GM19238 (cell line): Measurements from ENCODE around the gene ALK.
"Not testable (repeated sequence)": the region's sequence is repeated elsewhere in the genome, so short reads cannot be mapped to it uniquely, and the experiment has no call there.

Source experiments
- DNase-seq: peaks from one replicate; pipeline ENCODE4 v3.0.0; 2011; ENCODE audit warnings: low spot score; ENCODE audit not compliant: insufficient read length

Gene ALK

DNA sequence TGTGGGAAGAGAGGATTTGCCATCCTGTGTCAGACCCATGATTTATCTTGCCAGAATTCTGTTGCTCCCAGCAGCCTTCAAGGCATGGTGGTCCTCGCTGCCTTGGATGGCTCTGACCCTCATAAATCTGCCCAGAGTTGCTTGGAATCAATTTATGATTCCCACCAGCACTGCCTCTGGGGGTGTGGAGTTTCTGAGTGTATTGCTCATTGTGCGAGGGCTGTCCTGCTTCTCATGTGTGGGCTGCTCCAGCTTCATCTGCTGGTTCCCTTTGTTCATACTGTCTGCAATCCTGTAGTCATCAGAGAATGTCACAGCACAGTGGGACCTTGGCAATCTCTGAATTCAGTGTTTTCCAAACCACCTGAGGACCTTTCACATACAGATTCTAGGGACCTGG is 666.4 kb downstream of the ALK start:
- DNase-seq, result no peak

DNA sequence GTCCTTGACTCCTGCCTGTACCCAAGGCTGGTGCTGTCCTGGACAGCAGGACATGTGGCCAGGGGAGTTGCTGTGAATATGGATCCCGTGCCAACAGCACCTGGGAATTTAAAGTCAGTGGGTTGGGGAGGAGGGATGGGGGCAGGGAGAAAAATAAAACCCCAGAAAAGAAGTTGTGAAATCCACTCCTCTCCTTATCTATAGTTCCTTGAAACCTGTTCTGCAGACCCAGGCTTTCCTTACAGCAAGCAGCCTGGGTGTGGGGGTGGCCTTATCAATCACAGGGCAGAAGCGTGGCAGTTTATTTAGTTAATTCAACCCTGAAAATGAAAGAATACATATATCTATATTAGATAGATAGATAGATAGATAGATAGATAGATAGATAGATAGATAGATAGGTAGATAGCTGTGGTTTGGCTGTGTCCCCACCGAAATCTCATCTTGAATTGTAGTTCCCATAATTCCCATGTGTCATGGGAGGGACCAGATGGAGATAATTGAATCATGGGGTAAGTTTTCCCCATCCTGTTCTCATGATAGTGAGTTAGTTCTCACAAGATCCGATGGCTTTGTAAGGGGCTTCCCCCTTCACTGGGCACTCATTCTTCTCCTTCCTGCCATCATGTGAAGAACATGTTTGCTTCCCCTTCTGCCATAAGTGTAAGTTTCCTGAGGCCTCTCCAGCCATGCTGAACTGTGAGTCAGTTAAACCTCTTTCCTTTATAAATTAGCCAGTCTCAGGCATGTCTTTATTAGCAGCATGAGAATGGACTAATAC is 667.7 kb downstream of the ALK start:
- not testable (repeated sequence) for DNase-seq

DNA sequence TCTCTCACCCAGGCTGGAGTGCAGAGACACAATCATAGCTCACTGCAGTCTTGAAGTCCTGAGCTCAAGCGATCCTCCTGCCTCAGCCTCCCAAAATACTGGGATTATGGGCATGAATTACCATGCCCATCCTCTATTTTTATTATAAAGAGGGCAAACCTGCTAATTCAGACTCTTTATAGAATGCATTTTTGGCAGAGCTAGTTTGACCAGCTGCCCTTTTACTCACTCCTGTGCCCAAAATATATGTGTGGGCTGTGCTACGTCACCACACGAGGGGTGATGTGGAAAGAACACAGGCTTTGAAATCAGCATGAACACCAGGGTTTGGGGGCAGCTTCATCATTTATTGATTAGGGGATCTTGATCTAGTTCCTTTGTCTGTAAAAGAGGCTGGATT is 668.4 kb downstream of the ALK start:
- no peak for DNase-seq

DNA sequence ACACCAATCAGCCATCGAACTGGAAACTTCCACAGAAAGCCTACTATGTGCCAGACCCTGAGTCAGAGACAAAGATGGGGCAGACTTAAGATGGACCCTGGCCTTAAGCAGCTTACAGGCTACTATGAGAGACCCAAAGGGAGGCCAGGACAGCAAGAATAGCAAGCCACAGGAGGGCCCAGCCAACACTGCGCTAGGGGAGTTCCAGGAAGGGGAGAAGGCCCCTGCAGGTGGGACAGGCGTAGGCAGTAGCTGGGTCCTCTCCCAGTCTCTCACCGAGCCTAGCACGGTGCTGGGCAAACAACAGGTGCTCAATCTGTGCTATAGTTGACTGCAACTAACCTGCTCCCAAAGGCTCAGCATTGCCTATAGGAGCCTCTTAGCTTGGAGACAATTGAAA is 670.0 kb downstream of the ALK start:
- DNase-seq, result no peak

DNA sequence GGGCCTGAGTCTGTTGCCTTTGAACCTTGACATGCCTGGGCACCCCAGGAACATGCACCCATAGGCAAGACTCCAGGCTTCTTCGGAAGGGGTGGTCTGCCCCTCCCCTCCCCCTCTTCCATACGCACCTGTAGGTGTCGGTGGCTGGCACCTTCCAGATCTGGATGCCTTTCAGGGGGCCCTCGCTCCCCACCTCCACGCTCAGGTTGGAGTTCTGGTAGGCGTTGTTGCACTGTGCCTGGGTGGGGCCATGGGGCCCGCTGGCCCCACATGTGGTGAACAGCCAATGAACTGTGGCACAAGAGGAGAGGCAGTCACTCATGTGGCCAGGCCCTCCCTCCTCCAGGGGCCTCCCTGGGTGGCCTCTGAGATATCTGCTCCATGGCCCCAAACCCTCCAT is 670.4 kb downstream of the ALK start:
- no peak for DNase-seq

DNA sequence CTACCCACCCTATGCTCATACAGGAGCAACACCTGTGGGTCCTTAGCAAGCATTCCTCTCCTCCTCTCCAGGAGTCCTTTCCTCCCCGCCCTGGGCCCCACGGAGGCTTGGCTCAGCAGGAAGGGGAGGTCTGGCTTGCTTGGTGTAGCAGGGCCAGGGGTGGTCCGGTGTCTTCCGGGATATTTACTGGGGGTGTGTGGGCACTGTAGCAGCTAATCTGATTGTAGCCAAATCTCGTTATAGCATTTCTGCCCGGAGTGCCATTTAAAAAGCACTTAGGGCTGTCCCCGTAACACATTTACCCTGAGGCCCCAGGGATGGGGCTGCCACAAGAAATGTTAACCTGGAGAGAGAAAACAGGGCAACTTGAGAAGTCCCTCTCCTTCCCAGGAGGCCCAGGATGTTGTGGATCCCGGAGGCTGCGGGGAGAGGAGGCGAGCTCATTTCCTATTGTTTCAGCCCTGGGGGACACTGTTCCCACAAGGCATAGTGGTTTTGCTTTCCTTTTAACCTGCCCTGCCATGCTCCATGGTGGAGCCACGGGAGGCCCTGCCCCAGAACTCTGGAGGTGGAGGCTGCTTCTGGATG is 671.6 kb downstream of the ALK start:
- no peak for DNase-seq

DNA sequence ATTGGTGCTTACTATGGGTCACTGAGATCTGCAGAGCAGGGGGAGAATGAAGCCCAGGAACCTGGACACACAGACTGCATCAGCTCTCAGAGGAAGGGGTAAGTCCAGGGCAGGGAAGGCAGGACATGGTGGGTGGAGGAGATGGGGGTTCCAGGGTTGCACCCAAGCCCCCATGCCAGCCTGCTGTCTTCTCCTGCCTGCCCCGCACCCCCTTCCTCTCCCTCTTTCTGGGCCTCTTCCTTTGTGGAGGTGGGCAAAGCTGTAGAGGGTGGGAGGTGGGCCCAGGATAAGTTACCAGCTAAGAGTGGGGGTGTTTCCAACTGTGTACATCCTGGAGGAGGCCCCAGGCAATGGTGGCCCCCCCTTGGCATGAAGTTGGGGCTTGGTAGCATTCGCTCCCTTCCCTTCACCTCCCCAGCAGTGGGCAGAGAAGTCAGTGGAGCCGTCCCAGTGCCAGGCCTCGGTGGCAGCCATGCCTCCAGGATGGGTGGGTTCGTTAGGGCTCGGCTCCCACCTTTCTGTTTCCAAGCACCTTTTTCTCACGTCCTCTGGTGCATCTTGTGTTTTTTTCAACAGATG is 674.0 kb downstream of the ALK start:
- no peak for DNase-seq

DNA sequence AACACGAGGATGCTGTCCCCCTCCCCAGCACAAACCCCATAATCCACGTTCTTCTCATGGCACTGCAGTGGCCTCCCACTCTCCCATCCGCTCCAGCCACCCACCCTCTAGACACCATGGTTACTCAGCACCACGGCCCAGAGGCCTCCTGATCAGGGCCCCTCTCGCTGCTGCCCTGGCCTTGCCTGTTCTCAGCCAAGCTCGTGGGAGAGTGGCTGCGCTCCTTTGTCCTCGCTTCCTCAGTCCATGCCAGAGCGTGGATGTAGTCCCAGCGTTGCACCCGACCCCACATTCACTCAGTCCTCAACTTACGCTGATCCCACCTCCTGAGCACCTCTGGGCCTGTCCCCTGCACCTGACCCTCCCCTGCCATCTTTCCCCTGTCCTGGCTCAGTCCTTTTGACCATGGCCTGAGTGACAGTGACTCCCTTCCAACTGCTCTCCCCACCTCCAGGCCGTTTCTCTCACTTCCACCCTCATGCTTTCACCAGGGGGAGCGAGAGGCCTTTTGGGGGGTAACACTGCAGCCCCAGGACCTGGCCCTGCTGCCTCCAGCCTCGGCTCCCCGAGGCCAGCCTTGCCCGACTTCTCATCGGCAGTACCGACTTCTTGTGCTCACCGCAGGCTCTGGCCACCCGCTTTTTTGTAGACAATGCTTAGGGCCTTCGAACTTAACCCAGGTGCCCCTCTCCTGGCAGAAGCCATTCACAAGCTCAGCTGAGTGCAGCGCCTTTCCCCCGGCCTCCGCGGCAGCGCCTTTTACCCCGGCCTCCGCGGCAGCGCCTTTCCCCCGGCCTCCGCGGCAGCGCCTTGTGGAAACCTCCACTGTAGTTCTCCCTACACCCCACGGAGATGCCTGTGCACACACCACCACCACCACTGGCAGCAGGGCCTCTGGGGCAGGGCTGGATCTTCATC is 674.7 kb downstream of the ALK start:
- DNase-seq, result no peak

DNA sequence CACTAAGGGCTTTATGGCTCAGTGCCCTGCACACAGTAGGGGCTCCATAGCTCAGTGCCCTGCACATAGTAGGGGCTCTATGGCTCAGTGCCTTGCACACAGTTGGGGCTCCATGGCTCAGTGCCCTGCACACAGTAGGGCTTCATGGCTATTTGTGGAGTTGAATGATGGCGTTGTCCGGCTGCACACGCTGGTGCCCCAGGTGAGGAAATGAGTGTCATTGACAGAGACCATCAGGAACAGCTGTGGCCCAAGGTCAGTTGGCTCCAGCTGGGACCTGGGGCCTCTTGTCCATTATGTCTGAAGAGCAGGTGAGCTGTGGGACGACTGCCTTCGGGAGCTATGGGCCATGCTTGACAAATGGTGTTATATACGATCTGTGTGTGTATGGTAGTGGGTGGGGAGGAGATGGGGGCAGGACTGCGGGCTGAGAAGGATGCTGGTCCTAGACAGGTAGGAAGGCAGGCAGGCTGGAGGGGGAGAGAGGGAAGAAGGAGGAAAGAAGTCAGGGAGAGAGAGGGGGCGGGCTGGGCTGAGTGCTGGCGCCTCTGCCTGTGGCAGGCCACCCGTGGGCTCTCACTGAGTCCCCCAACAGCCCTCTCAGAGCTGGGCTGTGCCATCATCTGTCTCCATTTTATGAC is 675.5 kb downstream of the ALK start:
- no peak for DNase-seq

DNA sequence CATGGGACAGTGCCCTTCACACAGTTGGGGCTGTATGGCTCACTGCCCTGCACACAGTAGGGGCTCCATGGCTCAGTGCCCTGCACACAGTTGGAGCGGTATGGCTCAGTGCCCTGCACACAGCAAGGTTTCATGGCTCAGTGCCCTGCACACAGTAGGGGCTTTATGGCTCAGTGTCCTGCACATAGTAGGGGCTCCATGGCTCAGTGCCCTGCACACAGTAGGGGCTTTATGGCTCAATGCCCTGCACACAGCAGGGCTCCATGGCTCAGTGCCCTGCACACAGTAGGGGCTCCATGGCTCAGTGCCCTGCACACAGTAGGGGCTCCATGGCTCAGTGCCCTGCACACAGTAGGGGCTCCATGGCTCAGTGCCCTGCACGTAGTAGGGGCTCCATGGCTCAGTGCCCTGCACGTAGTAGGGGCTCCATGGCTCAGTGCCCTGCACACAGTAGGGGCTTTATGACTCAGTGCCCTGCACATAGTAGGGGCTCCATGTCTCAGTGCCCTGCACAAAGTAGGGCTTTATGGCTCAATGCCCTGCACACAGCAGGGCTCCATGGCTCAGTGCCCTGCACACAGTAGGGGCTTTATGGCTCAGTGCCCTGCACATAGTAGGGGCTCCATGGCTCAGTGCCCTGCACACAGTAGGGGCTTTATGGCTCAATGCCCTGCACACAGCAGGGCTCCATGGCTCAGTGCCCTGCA is 676.2 kb downstream of the ALK start:
- not testable (repeated sequence) for DNase-seq

DNA sequence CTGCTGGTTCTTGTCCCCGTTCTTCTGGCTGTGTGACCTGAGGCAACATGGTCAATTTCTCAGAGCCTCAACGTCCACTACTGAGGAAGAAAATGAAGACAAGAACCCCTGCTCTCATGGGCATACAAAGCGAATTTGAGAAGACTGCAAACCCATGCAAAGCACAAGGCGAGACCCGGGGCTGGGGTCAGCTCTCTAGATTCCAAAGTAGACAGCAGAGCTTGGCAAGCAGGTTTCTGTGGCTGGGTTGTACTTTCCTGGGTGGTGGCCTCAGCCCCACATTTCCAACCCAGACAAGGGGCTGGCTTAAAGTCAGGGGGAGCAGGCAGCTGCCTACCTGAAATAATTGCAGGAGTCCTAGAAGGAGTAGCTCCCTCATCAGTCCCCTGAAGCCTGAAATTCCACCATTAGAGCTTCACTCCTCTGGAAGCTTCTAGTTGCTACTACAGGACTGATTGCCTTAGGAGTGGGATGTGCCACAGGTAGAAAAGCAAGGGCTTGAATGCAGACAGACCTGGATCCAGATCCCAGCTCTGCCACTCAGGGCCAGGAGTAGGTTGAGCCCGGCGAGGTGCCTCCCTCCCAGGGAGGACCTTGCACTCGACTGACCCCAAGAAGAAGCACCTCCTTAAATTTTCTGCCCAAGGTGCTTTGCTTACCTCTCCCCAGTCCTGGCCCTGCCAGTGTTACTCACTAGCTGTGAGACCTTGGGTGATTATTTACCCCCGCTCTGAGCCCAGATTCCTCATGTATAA is 678.6 kb downstream of the ALK start:
- DNase-seq, result no peak

DNA sequence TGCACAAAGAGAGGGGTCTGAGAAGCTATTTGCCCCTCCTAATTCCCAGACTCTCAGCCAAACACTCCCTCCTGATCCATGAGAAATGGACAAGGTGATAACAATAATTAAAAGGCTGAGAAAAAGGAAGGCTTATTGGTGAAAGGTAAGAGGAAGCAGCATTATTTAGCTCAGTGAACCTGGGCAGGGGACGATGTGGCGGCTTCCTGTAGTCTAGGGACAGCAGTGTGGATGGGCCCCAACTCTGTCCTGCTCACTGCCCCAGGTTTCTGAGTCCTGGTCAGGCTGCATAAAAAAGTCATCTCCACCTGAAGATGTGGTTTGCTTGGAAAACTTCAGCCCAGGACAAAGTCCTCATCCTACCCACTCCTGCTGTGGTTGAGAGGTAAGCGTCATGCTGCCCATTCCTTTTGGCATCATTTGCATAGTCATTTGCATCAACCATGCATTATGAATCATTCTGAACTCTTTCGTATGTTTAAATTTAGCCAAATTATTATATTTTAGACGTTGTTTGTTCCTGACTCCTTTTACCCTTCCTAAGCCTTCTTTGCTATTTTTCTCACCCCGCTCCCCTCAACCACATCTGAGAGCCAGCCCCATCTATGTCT is 679.3 kb downstream of the ALK start:
- DNase-seq, result no peak

DNA sequence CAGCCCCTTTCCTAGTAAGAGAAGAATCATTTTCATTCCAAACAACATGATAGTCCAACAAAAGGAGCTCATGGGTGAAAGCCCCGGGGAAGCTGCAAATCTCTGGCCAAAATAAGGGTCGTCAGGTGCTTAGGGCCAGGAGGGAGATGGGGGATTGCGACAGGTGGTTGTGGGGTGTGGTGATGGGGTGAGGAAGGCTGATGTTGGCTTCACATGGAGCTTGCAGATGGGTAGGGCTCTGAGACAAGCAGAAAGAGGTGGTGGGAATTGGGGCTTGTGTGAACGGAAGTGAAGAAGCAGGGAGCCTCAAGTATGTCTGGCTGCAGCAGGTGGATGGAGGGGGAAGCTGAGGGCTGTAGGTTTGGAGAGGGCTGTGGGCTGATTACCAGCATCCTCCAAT is 680.0 kb downstream of the ALK start:
- no peak for DNase-seq

DNA sequence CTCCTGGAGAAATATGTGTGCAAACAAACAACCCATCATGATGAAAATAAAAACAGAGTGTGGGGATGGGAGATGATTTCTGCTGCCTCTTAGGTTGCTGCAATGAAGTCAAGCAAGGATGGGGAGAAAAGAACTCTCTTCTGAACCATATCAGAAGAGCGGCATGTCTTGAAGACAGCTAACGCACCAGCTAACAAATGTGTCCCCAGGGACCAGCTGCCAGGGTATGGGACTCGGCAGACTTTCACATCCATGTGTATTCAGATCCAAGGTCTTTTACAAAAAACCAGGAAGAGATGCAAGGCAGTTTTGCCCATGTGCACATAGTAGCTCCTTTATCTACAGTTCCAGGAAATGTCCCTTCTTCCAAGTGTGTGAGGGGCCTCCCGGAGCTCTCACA is 680.8 kb downstream of the ALK start:
- DNase-seq, result no peak

DNA sequence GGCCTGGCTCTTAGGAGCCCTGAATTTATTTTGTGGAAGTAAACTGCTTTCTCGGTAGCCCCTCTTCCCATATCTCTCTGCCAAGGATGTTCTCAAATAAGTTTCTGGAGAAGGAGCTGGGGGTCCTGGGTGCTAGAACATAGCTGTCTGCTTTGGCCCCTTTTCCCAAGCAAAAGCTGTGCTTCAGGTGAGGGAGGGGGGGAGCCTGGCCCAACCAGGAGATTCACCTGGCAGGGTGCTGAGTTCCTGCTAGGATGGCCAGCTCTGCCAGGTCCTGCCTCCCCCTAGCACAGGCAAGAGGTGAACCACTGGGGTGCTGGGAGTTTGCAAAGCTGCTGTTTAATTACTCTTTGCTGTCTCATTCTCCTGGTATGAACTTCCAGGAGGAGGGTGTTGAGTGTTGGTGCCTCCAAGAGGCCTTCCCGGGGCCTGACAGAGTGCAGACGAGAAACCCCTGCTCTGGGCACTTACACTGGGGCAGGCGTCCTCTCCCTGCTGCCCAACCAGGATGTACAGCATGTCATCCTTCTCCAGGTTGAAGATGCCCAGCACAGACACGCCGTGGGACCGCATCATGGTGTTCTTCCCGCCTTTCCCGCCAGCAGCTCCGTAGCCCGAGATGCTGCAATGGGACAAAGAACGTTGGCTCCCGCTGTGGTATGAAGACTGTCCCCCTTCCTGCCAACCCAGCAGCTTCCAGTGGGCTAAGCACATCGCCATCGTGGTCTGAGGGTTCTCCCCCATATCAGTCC is 682.0 kb downstream of the ALK start:
- no peak for DNase-seq

DNA sequence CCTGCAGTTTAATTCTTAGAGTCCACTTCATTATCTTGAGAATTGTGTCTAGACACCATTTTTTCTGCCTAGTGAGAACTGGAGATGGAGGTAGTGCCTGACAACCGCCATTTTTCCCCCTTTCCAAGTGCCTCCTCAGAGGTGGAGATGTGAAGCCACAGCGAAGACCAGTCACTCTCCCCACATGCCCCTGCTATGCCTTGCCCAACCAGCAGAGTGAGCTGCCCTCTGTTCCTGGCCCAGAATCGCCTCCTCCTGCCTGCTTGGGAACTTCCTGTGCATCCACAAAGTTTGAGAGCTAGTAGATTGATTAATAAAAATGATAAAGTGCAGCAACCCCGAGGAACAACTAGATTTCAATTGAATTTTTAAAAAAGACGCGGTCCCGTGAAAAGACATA is 682.9 kb downstream of the ALK start:
- DNase-seq, result no peak

DNA sequence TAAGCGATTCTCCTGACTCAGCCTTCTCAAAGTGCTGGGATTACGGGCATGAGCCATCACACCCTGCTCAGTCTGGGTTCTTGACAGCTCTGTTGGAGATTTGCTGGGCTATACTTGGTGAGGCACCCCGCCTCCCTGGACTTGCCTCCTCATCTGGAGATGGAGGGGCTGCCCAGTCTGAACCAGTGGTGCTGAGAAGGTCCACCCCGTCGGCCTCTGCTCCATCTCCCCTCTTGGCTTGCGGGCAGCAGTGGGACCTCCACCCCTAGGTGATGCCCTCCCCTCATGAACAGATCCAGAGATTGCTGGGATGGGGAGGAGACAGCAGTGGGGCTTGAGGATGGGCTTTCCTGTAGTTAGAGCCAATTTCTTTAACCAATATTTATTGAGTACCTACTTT is 685.3 kb downstream of the ALK start:
- DNase-seq, result no peak

DNA sequence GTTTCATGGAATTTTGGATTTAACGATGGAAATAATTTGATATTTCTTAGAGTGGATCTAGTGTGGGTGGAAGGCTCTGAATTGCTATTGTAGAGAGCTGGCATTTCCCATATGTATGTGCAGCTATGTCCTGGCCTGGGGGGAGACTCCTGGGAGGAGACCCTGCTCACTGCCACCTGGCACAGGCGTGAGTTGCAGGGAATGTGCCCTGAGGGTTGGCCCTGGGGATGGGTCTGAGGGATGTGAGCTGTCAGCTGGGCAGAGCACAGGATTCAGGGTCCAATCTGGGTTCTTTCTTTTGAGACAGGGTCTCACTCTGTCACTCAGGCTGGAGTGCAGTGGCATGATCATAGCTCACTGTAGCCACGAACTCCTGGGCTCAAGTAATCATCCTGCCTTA is 686.0 kb downstream of the ALK start:
- no peak for DNase-seq

DNA sequence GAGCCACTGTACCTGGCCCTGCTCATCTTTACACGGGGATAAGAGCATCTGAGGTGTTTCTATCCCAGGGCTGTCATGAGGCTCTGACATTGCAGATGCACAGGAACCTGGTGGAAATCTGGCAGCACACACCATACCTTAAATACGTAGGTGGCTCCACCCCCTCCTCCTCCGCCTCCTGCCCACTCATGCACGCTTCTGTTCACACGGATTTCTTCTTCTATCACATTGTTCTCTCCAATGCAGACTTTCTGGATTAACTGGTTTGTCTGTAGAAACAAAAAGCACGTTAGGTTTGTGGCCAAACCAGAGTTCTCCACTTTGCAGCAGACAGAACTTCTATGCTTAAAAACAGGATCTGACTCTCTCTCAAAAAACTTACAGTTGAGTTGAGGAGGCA is 688.0 kb downstream of the ALK start:
- DNase-seq, result no peak
